Activated naive CD4-positive, alpha-beta T cell treated with Interleukin-2 at 50 U/mL for 16 hours (primary cell): ENCODE measurements around the gene LRRC26.
"Not testable (repeated sequence)": the region's sequence is repeated elsewhere in the genome, so short reads cannot be mapped to it uniquely, and the experiment has no call there.

Experiments
- DNase-seq: peaks from one replicate; pipeline ENCODE4 v3.0.0-alpha.2; 2020

LRRC26 gene

DNA sequence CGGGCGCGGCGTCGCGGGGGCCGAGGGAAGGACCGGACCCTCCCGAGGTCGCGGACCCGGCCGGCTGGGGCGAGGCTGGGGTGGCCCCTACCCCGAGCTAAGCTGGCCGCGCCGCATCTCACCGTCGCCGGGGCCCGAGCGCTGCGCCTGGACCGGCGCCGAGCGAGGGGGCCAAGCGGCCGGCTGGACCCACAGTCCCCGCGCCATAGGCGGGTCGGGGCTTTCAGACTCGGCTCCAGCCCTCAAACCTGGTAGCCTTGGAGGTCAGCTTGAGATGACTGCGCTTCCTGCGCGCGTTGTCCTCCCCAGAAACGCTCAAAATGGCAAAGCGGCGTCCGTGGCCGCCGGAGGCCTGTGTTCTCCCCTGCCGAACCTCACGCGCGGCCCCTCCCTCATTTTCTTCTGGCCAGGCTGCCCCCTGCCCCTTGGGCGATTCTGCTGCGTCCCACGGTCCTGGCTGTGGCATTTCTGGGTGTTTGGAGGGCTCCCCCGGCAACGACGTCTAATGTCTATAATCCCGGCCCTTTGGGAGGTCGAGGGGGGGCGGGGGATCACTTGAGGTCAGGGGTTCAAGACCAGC lies 39.6 kb downstream of the LRRC26 start:
- DNase-seq = no peak

DNA sequence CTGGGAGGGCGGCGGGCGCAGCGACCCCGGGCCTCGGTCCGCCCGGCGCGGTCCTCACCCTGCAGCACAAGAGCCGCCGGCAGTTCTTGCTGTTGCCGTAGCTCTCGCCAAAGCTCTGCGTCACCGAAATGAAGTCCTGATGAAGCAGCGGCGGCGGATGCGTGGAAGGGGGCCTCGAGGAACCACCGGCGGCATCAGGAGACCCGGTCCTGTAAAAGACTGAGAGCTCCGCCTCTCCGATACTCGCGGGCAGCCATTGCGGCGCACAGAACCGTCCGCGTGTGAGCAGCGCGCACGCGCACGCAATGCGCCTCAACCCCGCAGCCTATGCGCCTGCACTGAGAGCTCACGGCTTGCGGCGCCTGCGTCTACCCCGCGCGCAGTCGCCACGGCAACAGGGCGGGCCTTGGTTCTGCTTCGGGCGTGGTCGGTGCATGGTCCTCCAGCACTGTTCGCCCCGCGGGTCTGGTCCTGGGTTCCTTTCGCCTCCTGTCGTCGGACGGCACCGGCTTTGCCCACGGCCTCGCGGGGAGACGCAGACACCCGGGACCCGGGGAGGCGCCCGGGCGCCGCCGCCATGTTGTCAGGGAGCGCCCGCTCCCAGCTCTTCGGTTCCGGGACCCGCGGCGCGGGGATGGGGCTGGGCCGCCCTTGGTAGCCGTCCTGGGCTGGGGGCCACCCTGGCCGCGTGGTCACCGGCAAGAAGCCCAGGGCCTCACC lies 40.2 kb downstream of the LRRC26 start:
- DNase-seq = peak; percentile 92

DNA sequence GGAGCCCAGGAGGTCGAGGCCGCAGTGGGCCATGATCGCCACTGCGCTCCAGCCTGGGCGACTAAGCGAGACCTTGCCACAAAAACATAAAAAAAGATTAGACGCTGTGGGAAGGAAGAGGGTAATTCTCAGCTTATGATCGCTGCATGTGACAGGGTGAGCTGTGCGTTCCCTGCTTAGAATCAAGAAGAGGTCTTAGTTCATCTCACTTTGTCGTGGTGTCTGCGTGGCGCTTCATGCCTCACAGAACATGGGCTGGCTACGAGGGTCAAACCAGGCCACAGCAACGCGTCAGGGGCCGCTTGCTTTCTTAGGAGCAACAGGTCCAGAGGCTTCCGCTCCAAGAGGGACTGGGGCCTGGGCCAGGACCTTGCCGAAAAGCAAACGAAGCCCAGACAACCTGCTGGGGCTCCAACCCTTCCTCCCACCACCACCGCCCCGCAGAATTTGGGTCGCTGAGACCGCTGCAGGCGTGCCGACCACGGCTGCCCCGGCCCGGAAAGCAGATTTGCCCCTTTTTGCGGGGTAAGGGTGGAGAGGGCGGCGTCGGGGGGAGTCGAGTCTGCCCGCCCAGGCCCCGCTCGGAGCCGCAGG lies 40.9 kb downstream of the LRRC26 start:
- DNase-seq = peak; percentile 17

DNA sequence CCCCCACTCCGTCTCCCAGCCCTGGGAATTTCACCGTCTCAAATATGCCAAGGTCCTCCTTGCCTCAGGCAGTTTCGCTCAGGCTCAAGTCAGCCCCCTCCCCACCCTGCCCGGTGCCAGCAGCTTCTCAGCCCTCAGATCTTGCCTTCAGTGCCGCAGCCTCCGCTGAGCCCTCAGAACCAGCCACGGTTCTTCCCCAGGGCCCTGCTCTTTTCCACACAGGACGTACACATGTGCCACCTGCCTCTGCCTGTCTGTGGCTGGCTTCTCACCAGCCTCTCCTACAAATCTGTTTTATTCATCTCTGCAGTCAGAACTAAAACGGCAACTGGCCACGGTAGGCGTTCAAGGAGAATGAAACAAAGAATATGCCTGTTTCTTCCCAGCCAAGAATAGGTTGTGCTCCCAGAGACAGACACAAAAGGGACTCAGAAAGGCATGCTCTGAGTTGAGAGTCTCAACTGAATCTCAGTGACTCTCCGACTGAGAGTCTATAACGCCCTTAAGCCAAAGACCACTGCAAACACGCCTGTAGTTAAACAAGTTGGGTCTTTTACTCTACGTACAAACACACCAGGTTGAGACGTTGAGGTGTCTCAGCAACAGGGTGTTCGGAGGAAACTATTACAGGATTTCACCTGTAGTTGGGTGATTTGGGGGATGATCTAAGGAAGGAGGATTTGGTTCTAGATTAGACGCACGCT lies 41.5 kb downstream of the LRRC26 start:
- DNase-seq = peak; percentile 39

DNA sequence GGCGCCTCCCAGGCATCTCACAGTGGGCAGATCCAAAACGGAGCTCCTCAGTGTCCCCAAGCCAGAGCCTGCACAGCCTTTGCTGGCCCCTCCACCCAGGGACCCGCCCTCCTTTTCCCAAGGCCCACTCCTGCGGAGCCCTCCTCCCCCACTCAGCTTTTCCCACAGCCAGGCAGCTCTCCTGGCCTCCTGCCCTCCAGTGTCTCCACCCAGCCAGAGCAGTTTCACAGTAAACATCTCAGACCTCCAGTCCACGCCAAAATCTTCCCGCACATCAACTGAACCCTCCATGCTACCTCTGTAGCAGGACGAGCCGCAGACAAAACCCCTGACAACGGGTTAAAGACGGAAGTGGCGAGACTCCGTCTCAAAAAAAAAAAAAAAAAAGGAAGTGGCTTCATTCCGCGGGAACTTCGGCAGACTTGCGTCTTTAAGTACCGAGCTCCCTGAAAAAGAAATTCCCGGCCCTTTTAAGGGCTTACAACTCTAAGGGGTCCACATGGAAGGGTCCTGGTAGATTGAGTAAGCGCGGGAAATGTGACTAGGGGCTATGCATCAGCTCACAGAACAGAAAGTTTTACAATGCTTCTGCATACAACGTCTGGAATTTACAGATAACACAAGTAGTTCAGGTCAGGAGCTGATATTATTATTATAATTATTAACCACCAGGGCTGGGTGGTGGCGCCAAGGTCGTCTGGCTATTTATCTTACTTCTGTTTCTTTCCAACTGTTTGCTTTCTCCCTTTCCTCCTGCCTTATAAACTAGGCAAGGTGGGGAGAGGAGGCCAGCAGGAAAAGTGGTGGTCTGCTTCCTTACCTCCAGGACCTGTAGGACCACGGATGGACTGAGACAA lies 42.3 kb downstream of the LRRC26 start:
- DNase-seq = peak; percentile 28

DNA sequence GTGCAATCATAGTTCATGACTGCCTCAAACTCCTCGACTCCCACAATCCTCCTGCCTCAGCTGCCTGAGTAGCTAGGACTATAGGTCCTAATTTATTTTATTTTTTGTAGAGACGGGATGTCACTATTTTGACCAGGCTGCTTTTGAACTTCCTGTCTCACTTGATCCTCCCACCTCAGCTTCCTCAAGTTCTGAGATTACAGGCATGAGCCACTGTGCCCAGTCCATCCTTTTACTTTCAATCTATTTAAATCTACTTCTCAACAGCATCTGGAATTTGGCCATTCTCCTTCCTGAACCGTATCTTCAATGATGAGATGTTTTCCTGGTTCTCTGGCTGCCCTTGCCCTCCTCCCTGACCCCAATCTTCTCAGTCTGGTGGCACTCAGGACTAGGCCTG lies 43.1 kb downstream of the LRRC26 start:
- DNase-seq = no peak

DNA sequence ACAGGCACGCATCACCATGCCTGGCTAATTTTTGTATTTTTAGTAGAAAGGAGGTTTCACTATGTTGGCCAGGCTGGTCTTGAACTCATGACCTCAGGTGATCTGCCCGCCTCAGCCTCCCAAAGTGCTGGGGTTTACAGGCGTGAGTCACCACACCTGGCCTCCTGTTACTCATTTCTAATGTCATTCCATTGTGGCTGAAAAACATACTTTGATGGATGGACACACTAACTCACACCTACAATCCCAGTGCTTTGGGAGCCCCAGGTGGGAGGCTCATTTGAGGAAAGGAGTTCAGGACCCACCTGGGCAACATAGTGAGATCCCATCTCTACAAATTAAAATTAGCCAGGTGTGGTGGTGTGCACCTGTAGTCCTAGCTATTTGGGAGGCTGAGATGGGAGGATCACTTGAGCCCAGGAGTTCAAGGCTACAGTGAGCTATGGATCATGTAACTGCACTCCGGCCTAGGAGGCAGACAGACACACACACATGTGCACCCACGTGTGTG lies 45.8 kb downstream of the LRRC26 start:
- DNase-seq = not testable (repeated sequence)

DNA sequence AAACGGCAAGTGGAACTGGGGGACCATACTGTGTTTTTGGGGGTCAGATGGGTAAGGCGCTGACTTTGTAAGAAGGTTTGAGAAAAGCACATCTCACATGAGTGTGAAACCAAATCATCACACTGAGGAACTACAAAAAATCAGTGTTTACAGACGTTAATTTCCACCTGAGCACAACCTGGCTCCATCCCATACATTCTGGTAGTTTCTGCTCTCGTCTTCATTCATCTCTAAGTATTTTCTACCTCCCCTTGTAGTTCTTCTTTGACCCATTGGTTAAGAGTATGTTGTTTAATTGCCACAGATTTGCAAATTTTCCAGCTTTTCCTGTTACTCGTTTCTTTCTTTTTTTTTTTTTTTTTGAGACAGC lies 46.4 kb downstream of the LRRC26 start:
- DNase-seq = no peak

DNA sequence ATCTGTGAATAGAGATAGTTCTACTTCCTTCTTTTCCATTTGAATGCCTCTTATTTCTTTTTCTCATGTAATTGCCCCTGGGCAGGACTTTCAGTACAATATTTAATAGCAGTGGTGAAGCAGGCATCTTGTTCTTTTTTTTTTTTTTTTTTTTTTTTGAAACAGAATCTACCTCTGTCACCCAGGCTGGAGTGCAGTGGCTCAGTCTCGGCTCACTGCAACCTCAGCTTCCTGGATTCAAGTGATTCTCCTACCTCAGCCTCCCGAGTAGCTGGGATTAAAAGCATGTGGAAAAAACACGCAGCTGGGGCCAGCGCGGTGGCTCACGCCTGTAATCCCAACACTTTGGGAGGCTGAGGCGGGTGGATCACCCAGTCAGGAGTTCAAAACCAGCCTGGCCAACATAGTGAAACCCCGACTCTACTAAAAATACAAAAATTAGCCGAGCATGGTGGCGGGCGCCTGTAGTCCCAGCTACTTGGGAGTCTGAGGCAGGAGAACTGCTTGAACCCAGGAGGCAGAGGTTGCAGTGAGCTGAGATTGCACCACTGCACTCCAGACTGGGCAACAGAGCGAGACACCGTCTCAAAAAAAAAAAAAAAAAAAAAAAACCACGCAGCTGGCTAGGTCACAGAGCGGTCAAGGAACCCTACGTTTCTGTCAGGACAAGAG lies 46.9 kb downstream of the LRRC26 start:
- DNase-seq = not testable (repeated sequence)

DNA sequence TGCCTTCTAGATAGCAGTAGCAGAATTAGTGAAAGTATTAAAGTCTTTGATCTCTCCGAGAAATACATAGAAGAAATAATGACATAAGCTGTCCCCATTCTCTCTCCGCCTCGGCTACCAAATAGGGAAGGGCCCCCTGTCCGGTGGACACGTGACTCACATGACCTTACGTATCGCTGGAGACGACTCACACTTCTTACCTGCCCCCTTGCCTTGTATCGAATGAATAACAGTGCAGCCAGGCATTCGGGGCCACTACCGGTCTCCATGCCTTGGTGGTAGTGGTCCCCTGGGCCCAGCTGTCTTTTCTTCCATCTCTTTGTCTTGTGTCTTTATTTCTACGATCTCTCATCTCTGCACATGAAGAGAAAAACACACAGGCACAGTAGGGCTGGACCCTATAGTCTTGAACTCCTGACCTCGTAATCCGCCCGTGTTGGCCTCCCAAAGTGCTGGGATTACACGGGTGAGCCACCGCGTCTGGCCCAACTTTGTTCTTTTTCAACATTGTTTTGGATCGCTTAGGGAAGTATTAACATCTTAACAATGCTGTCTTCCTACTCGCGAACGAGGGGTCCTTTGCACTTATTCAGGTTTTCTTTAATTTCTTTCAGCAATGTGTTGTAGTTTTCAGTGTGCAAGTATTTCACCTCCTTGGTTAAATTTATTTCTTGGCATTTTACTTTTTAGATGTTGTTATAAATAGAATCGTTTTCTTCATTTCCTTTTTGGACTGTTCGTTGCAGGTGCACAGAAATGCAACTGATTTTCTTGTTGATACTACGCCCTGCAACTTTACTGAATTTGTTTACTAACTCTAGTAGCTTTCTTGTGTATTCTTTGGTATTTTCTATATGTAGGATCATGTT lies 47.7 kb downstream of the LRRC26 start:
- not testable (repeated sequence) for DNase-seq
